ENCODE measurements around the gene NDUFB5. TPM values are rescaled to one million over a fixed set of nuclear protein-coding genes. Genes with fewer than 3 reads are reported as not detected.
A peak's percentile ranks its signal among the peaks of the same experiment; 100 is the strongest.

The NDUFB5 gene
- total and polyA plus RNA-seq, 2 donors (not counting 1 experiment from before 2014, with no cell fraction given) = 16.1 to 52.9 TPM

DNA sequence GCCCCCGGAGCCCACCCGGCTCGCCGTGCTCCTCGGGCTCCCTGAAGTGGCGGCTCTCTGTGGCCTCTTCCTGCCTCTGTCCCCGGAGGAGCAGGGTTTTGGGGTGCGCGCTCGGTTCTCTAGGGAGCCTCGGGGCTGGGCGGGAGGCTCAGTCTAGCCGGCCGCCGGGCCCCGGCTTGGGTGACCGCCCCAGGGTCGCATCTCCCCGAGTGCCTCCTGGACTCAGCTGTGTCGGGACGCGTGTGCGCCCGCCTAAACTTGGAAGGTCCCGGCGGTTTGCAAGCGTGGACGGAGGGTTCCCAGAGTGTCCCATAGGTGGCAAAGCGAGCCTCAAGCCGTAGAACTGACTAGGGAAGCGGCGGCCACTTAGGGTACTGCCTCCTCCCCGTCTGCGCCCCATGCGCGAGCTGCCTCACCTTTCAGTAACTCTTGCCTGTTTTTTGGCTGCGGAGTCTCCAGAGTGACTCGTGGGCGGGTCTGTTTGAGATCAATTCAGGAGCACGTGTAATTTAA lies 41.3 kb upstream of the NDUFB5 start:
- Histone ChIP-seq H3K4me1 (ENCODE audit: control insufficient read depth in 2 of 2, insufficient read depth in 2 of 2, low read length in 2 of 2) (peaks cover 9% of the 10 kb centered on the region in 2 donors), H3K36me3 (replicated peaks in 1 of 2; ENCODE audit: control extremely low read depth in 1 of 2, control insufficient read depth in 1 of 2, extremely low read depth in 1 of 2, insufficient read depth in 2 of 2, low read length in 1 of 2) (no peaks in the 10 kb centered on the region), H3K79me2 (ENCODE audit: control insufficient read depth, insufficient read depth, low read length) (peaks cover 38% of the 10 kb centered on the region), H3K27me3 (replicated peaks in 1 of 4; ENCODE audit: control extremely low read depth in 1 of 4, control insufficient read depth in 3 of 4, insufficient read depth in 4 of 4, low read length in 3 of 4) (no peaks in the 10 kb centered on the region), H3K27ac (ENCODE audit: low read length in 2 of 2) (peak overlapping the region; percentile 58 to 73), H3K4me3 (ENCODE audit: control extremely low read depth in 1 of 5, extremely low read depth in 1 of 5, insufficient read depth in 1 of 5, low read depth in 2 of 5, low read length in 4 of 5) (peak overlapping the region; percentile 38 to 87 (median 83)), H3K9me3 (ENCODE audit: control extremely low read depth in 1 of 3, control insufficient read depth in 2 of 3, insufficient read depth in 1 of 3, low read length in 2 of 3) (no peaks in the 10 kb centered on the region), H3K9ac (ENCODE audit: low read length) (peak overlapping the region; percentile 75), H2AFZ (ENCODE audit: insufficient read depth, low read depth, low read length, poor library complexity, severe bottlenecking) (peak overlapping the region; percentile 90), H3K4me2 (replicated peaks; ENCODE audit: low read depth, low read length, poor library complexity, severe bottlenecking) (peak overlapping the region; percentile 84), H4K20me1 (ENCODE audit: control insufficient read depth, insufficient read depth, low read length, poor library complexity, severe bottlenecking) (peaks cover 13% of the 10 kb centered on the region)
- Mint-ChIP-seq H3K27me3 (no peaks in the 10 kb centered on the region), H3K4me1 (peaks cover 26% of the 10 kb centered on the region), H3K9me3 (ENCODE audit: insufficient read depth) (no peaks in the 10 kb centered on the region), H3K27ac (peak overlapping the region; percentile 93), H3K4me3 (peak overlapping the region; percentile 98)
- intact Hi-C loops (cut with micrococcal nuclease) = loop anchor here (2.0 kb wide), 2 partner anchors 89 to 111 kb away; partner anchors contain the start of gene USP13
- CTCF ChIA-PET = interaction anchor here (0.8 to 3.9 kb wide), 7 partner anchors 87 to 239 kb away, joined by 3 to 24 read pairs (median 7); partner anchors contain the start of genes MFN1 and ZNF639
- under 1% methylated on average over 40 of the region's 40 CpGs for WGBS (ENCODE audit: insufficient coverage)
- TF ChIP-seq EZH2 (IDR thresholded peaks at IDR 0.05; ENCODE audit: borderline replicate concordance, insufficient read depth, low read depth, low read length, poor library complexity, severe bottlenecking) (no peak), CTCF (IDR thresholded peaks at IDR 0.05) (peak; percentile 59)
- ATAC-seq (ENCODE audit: low read depth) = peak; percentile 44
- peak; percentile 82 for DNase-seq
- POLR2A ChIA-PET = no interaction called here

GRCh38 chr3:179565496-179565895 lies 39.1 kb upstream of the NDUFB5 start:
- ATAC-seq (ENCODE audit: low read depth) = no peak
- TF ChIP-seq CTCF (IDR thresholded peaks at IDR 0.05) (no peak), EZH2 (IDR thresholded peaks at IDR 0.05; ENCODE audit: borderline replicate concordance, insufficient read depth, low read depth, low read length, poor library complexity, severe bottlenecking) (no peak)
- H3K9ac ChIP-seq (ENCODE audit: low read length) = no peak overlapping the region
- ChIA-PET POLR2A (no interaction called here), CTCF (interaction anchor here (0.7 to 1.0 kb wide), 2 partner anchors 18 to 550 kb away, joined by 3 read pairs; no protein-coding TSS in a partner anchor)
- peaks cover 26% of the 10 kb centered on the region for H3K4me1 Mint-ChIP-seq
- no peak overlapping the region for H3K4me2 ChIP-seq (replicated peaks; ENCODE audit: low read depth, low read length, poor library complexity, severe bottlenecking)
- no peaks in the 10 kb centered on the region for H3K27me3 ChIP-seq (replicated peaks in 1 of 4; ENCODE audit: control extremely low read depth in 1 of 4, control insufficient read depth in 3 of 4, insufficient read depth in 4 of 4, low read length in 3 of 4)
- intact Hi-C loops (cut with micrococcal nuclease) = no loop called here
- DNase-seq = no peak
- H3K4me3 ChIP-seq (ENCODE audit: control extremely low read depth in 1 of 5, extremely low read depth in 1 of 5, insufficient read depth in 1 of 5, low read depth in 2 of 5, low read length in 4 of 5) = no peak overlapping the region
- peaks cover 4 to 8% of the 10 kb centered on the region in 2 experiments for H3K36me3 ChIP-seq (replicated peaks in 1 of 2; ENCODE audit: control extremely low read depth in 1 of 2, control insufficient read depth in 1 of 2, extremely low read depth in 1 of 2, insufficient read depth in 2 of 2, low read length in 1 of 2)
- no peak overlapping the region for H3K27ac Mint-ChIP-seq
- H3K4me1 ChIP-seq (ENCODE audit: control insufficient read depth in 2 of 2, insufficient read depth in 2 of 2, low read length in 2 of 2) = peaks cover 9% of the 10 kb centered on the region in 2 donors
- H2AFZ ChIP-seq (ENCODE audit: insufficient read depth, low read depth, low read length, poor library complexity, severe bottlenecking) = no peak overlapping the region
- H4K20me1 ChIP-seq (ENCODE audit: control insufficient read depth, insufficient read depth, low read length, poor library complexity, severe bottlenecking) = peaks cover 13% of the 10 kb centered on the region
- no peaks in the 10 kb centered on the region for H3K9me3 ChIP-seq (ENCODE audit: control extremely low read depth in 1 of 3, control insufficient read depth in 2 of 3, insufficient read depth in 1 of 3, low read length in 2 of 3)
- no peaks in the 10 kb centered on the region for H3K27me3 Mint-ChIP-seq
- no CpG with 5 or more reads among the region's 3 CpGs for WGBS (ENCODE audit: insufficient coverage)
- no peaks in the 10 kb centered on the region for H3K9me3 Mint-ChIP-seq (ENCODE audit: insufficient read depth)
- no peak overlapping the region for H3K27ac ChIP-seq (ENCODE audit: low read length in 2 of 2)
- no peak overlapping the region for H3K4me3 Mint-ChIP-seq
- H3K79me2 ChIP-seq (ENCODE audit: control insufficient read depth, insufficient read depth, low read length) = peaks cover 42% of the 10 kb centered on the region
